GM21723 (cell line): ENCODE results near the gene PRKCA.
"Not testable (repeated sequence)": the region's sequence is repeated elsewhere in the genome, so short reads cannot be mapped to it uniquely, and the experiment has no call there.

Experiments used
- ATAC-seq: cut with Tn5 transposase; IDR thresholded peaks from one replicate; pipeline ENCODE4 v1.9.1; 2021; ENCODE audit warnings: mild to moderate bottlenecking, moderate library complexity; ENCODE audit not compliant: unreplicated experiment

PRKCA gene

DNA sequence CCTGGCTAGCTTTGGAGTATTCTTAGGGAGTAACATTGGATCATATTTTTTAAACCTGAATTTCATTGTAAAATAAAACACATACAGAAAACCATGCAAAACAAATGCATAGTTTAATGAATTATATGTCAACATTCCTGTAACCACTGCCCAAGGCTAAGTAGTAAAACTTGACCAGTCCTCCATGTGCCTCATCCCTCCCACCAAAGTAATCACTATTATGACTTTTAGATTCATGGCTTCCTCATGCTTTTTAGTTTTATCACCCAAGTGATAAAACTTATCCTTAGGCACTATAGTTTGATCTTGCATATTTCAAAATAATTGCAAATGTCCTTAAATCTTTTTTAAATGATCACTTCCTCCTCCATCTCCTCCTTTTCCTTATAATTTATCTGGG lies 20.4 kb downstream of the PRKCA start:
- no peak for ATAC-seq

DNA sequence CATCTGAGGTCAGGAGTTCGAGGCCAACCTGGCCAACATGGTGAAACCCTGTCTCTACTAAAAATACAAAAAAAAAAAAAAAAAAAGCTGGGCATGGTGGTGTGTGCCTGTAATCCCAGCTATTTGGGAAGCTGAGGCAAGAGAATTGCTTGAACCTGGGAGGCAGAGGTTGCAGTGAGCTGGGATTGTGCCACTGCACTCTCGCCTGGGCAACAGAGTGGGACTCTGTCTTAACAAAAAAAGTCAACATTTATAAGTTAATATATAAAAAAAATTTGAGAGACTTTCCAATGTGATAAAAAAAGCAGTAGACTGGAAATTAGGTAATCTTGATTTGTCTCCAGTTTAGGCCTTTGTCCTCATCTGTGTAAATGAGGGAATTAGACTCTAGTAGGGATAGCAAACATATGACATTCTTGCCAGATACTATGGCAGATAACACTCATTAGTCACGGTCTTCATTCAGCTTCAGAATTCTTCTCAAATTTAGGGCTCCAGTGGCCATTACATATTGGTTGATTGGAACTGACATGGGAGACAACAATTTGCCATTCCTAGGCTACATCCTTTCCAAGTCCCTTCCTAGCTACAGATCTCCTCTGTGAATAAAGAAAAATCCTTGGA lies 22.1 kb downstream of the PRKCA start:
- ATAC-seq = not testable (repeated sequence)

DNA sequence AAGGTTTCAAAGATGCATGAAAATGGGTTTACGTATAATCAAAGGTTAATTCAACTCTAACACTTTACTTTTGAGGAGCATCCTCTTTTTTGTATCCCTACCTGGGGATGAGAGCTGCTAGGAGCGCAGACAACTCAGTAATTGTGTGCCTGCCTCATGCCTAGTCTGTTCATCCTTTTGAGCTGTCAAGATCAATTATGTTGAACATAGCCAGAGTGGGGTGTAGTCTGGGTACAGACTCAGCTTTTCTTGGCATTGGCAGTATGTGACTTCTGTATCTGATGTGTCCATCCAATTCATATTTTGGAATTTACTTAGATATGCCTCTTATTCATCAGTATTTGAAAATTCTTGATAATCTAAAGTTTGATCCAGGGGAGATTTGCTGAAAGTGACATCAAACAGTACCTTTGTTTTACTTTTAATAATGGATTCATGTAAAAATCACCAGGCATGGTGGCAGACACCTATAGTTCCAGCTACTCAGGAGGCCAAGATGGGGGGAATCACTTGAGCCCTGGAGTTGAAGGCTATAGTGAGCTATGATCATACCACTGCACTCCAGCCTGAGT lies 24.1 kb downstream of the PRKCA start:
- ATAC-seq = no peak

DNA sequence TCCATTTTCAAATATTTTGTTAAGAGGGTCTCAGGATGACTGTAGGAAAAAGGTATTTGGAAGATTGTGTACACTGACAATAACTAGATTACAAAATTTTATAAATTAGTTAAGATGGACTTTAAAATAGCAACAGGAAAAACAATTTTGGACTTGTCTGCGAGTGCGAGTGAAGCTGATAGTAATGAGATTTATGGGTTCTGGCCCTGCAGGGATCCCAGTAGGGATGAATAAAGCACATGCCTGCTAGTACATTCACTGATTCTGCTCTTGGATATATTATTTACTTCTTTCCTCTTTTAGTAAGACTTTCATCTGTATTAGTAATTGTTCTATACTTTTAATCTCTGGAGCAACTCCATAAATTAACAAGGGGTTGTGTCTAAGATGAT lies 28.2 kb downstream of the PRKCA start:
- ATAC-seq = no peak

DNA sequence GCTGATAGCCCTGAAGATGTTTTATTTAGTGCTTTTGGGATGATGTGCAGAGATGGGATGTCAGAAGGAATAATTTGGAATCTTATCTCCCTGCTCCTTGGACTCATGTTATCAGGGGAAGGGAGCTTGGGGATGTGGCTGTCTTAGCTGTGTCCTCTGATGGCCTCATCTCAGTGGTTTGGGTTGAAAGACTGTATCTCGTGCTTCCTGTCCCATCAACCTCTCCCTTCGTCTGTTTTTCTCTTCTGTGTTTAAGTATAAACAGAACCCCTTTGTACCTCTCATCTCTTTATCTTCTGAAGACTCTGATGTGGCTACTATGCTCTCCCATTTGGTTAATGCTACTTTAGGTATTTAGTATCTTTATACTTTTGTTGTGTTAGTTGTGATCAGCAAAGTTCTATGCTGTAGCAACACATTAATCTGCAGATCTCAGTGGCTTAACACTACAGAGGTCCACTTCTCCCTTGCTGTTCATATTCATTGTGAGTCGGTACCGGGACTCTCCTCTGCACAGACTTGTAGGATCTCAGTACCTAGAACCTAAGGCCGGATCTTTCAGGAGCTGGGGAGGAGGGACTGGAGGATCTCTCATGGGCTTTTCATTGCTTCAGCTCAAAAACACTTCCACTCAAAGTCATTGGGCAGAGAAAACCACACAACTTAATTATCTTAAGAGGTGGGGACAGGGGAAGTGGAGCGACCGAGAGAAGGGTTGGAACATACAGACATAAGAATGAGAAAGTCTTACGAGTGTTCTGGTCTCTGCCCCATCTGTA lies 28.8 kb downstream of the PRKCA start:
- no peak for ATAC-seq

- no peak for ATAC-seq
These were observed 33.4 kb downstream of the PRKCA start for GRCh38 chr17:66335797-66336196.

- ATAC-seq = no peak
These were observed 34.9 kb downstream of the PRKCA start for GRCh38 chr17:66337268-66337667.

DNA sequence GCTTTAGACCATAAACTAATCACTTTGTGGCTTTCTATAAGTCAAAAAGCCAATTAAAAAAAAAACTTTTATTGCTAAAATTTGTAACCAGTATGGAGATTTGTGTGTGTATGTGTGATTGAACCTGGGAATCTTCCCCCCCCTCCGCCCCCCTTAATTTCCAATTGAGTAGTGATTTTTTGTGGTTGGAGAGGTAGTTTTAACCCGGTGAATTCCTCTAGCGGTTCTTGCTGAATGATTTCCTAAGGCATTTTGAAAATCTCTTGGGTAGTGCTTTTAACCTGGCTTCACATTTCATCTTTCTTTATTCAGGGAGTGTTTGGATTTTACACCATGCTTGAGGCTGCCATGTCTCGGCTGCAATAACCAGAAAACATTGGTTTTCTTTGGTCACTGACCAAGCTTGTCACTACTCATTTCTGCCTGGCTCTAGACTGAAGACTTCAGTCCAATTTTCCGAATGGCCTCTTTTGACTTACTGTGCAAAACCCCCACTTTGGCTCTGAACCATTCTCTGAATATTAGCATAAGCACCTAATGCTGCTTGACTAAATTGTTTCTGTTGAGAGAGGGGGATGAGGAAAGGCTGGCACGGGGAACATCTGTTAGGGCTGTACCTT lies 35.6 kb downstream of the PRKCA start:
- ATAC-seq = no peak

GRCh38 chr17:66338937-66339336 lies 36.5 kb downstream of the PRKCA start:
- no peak for ATAC-seq

DNA sequence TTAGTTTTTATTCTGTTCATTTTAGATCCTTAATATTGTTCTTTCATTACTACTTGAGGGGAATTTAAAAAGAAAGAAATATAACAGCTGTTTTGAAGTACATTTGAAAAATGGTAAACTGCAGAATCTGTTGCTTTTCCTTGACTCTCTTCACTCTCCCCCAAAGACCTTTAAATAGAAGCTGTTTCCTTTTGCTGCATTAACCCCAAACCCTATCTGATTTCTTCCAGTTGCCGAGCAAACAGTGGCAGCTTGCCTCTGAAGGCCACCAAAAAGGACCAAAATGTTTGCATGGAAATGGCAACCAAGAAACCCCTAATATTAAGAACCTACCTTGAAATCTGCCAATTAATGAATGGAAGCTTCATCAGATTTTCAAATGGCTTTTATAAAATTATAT lies 37.1 kb downstream of the PRKCA start:
- ATAC-seq = no peak

DNA sequence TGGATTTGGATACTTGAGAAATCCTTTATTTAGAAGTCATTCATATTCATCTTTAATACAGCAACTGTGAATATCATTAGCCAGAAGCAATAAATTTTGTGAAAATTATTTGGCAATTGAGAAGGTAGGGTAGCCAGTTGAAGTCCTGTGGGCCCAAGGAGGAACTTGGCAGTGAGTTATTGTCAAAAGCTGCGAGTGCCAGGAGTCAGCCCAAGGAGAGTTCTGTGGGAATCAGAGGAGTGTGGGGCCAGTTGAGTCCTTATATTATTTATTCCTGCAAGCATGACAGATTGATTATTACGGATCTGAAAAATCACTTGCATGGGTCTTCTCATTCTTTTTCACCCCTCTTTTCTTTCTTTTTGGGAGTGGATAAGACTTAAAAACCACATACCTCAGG lies 38.3 kb downstream of the PRKCA start:
- no peak for ATAC-seq

GRCh38 chr17:66341462-66341861 lies 39.0 kb downstream of the PRKCA start:
- no peak for ATAC-seq

DNA sequence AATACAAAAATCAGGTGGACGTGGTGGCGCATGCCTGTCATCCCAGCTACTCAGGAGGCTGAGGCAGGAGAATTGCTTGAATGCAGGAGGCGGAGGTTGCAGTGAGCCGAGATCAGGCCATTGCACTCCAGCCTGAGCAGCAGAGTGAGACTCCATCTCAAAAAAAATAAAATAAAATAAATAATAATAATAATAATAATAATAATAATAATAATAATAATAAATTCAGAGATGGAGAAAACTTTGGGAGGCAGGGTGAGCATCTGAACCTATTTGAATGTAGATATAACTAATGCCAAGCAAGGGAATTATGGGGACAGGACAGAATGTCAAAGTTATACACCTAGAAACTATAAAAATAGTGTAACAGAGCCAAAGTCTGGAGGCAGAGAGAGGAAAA lies 39.9 kb downstream of the PRKCA start:
- ATAC-seq = not testable (repeated sequence)

DNA sequence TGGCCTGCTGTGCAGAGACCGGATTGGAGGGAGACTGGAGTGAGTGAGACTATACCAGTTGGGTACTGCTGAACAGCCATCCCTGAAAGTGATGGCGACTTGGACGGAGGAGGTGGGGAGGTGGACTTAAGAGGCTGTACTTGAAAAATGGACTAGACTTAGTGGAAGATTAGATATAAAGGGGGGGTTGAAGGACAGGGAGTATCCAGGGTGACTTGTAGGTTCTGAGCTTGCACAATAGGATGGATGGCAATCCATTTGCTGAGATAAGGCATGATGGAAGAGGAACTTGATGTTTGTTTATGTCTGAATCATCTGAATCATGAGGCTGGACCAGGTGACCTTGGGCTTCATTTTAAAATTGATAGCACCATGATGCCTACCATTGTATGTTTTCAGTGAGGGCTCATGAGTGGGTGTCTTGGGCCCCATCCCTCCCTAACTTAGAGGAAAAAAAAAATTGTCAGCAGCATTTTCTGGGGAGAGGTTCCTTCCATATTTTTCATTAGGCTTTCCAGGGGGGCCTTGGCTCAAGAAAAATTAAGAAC lies 41.2 kb downstream of the PRKCA start:
- ATAC-seq = no peak

- ATAC-seq = no peak
These were observed 42.1 kb downstream of the PRKCA start for GRCh38 chr17:66344473-66344872.

DNA sequence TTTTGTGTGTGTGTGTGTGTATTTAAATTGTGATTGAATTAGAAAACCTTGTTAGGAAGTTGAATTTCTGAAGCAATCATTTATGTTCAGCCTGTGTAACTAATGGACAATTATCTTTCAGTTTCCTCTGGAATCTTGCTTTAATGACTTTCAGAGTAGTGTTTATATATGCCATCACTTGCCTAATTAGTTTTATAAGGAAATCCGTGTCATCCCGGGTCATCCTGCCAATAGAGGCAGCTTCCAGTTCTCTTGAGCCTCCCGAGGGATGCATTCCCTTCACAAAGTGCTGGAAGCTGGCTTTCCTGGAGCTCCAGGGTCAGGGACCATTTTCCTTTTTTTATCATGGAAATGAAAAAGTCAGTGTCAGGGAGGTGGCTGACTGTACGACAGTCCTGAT lies 42.9 kb downstream of the PRKCA start:
- ATAC-seq = no peak

- ATAC-seq = not testable (repeated sequence)
These were observed 43.7 kb downstream of the PRKCA start for GRCh38 chr17:66345949-66346638.

DNA sequence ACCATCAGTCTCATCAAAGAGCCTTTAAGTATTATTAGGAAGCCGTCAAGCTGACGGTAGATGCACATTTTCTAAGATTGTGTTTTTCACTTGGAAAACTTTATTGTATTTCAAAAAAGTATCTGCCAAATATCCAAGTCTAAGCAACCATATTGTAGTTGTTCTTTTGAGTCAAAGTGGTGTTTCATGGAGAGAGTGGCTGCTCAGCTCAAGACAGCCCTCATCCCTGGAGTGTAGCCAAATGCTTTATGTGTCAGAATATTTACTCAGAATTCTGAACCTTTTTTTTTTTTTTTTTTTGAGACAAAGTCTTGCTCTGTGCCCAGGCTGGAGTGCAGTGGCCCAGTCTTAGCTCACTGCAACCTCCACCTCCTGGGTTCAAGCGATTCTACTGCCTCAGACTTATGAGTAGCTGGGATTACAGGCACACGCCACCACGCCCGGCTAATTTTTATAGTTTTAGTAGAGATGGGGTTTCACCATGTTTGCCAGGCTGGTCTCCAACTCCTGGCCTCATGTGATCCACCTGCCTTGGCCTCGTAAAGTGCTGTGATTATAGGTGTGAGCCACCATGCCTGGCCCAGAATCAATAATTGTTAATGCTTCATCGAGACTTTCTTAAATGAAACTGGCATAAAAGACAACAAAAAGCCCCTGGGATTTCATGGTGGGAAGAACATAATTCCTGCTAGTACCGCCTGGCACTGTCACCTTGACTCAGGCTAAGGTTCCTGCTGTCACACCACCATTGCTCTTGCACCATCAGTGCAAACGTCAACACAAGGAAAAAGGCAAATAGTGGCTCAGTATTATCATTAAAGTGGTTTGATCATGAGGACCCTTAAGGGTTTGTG lies 45.5 kb downstream of the PRKCA start:
- no peak for ATAC-seq

DNA sequence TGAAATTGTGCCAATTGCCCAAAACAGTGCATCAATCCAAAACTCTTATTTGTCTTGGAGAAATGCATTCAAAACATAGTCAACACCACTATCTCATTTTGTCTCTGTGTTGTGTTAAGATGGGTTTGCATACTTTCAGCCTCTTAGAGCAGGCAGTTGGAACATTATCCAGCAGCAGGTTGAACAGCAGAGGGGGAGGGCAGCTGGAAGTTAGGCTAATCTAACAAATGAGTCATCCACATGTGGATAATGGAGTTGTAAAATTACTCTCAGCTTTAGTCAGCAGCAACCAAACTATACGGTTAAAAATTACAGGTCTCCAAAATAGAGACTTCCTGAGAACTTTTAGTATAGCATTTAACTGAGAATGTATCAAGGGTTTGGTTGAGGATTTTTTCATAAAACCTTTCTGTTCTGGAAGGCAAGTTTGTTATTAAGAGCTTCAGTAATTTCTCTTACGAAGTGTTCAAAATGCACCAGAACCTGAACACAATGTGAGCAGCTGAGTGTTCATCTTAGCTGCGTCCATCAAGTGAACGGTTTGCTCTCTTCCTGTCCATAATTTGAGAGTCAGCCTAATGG lies 46.3 kb downstream of the PRKCA start:
- ATAC-seq = no peak
